ENCODE data around the gene SUN1. TPM values are rescaled to one million over a fixed set of nuclear protein-coding genes. Genes with fewer than 3 reads are reported as not detected.

SUN1 gene
- total RNA-seq, 1 donor from 2014 or later = 132 TPM

DNA sequence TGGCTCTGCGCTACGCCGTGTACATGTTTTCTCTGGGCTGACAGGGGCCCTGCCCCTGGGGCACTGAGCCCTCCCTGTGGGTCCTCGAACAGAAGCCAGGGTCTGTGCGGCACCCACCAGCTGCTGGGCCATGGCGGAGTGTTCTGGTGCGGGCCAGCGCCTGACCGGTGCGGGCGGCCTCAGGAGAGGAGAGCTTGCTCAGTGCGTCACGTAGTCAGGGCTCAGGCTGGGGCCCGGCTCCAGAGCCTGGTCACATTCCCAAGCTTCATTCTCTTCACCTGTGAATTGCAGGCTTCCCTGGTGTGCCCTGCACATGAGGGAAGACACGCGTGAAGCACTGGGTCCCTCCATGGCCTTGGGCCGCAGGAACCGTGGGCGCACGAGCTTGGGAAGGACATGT is 59.5 kb downstream of the SUN1 start:
- DNase-seq (ENCODE audit: low read depth in 2 of 2) = no peak

DNA sequence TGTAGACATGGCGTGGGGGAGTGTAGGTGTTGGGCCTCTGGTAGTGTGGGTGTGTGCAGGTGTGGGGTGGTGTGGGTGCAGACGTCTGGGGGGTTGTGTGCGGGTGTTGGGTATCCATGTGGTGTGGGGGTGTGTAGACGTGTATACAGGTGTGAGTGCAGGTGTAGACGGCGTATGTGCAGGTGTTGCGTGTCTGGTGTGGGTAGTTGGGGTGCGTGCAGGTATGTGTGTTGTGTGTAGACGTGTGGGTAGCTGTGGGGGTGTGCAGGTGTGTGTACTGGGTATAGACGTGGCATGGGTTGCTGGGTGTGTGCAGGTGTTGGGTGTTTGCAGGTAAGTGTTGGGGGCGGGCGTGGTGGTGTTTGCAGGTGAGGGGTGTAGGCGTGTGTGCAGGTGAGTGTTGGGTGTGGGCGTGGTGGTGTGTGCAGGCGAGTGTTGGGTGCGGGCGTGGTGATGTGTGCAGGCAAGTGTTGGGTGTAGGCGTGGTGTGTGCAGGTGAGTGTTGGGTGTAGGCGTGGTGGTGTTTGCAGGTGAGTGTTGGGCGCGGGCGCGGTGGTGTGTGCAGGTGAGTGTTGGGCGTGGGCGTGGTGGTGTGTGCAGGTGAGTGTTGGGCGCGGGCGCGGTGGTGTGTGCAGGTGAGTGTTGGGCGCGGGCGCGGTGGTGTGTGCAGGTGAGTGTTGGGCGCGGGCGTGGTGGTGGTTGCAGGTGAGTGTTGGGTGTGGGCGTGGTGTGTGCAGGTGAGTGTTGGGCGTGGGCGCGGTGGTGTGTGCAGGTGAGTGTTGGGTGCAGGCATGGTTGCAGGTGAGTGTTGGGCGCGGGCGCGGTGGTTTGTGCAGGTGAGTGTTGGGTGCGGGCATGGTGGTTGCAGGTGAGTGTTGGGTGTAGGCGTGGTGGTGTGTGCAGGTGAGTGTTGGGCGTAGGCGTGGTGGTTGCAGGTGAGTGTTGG is 60.6 kb downstream of the SUN1 start:
- no peak for DNase-seq (ENCODE audit: low read depth in 2 of 2)

GRCh38 chr7:893686-894085 is 61.4 kb downstream of the SUN1 start:
- no peak for DNase-seq (ENCODE audit: low read depth in 2 of 2)

DNA sequence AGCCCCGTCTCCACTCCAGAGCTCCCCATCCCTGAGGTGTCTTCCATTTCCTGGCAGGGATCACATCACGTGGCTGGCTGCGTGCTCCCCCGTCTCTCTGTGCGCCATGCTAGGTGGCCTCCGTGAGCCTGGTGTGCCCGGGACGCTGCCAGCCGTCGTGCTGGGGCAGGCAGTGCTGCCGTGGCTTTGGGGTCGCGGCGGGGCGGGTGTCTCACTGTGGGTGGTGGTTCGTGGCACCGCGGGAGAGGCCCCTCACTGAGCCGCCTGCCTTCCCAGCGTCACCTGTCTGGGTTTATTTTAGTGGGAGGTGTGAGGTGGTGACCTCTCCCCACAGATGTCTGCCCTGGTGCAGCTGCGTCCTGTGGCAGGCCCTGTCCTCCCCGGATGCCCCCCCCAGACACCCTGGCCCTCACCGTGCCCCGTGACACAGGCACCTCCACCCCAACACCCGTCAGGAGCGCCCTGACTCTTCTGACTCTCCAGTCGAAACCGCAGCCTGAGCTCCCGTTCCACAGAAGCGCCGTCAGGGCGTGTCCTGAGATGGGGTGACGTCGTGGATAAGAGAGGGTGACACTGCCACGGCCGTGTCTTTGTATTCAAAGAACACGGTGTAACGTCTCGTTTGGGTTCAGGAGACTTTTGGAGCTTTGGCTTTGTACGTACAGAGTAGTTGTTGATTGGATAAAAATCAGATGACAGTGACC is 62.0 kb downstream of the SUN1 start:
- DNase-seq (ENCODE audit: low read depth in 2 of 2) = no peak

DNA sequence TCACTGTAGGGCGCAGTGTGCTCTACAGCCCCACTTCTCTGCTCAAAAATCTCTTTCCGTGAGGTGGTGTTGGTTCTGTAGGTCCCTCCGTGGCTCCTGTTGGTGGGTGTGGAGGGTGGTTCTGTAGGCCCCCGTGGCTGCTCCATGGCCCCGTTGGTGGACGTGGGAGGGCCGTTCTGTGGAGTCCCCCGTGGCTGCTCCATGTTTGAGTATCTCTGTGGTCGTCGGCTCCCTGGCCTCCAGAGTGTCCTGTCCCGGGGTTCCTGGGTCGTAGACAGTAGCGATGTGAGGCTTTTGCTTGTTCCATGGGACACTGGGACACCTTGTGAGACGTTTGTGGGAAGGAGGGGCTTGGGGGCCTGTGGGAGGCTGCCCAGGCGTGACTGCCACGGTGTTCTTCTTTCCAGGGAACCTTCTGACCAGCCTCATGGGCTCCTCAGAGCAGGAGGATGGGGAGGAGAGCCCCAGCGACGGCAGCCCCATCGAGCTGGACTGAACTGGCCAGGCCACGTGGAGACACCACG is 62.7 kb downstream of the SUN1 start:
- no peak for DNase-seq (ENCODE audit: low read depth in 2 of 2)

DNA sequence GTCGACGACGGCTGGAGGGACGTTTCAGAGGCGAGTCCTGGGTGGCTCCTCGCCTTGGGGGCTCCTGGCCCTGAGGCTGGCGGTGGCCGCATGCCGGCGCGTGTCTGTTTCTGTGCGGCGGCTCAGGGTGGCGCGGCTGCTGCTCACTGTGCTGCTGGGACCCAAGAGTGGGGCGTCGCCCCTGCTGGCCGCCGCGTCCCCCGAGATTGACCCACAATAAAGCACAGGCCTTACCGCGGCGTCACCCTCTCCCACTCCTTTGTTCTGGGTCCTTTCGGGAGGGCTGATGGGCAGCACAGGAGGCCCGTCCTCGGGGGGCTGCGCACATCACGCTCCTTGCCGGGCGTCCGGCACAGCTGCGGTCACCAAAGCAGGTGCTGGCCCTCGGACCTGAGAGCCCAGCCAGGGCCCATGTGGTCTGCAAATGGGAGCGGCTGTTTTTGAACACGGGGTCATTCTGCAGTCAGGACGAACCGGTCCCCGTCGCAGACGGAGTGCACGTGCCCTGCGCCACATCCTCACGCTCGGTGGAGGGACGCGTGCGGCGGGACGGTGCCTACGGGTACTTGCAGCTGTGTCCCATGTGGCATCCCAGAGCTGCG is 63.3 kb downstream of the SUN1 start:
- no peak for DNase-seq (ENCODE audit: low read depth in 2 of 2)

- no peak for DNase-seq (ENCODE audit: low read depth in 2 of 2)
These were observed 64.2 kb downstream of the SUN1 start for GRCh38 chr7:896346-897075.

DNA sequence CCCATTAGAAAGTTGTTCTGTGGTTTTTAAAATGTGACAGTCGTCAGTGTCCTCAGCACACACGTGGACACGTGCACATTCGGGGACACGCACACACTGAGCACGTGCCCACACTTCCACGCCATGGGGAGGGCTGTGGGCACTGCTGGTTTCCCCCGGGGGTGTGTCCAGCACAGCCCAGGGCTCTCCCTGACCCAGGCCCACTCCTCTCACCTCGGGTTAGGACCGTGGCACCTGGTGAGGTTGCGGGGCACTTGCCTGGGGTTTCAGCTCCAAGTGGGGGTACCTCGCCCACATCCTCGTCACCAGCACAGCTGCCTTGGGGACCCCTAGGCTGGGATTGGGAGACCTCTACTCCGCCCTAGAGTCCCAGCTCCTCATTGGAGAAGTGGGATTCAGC is 64.8 kb downstream of the SUN1 start:
- DNase-seq (ENCODE audit: low read depth in 2 of 2) = no peak

DNA sequence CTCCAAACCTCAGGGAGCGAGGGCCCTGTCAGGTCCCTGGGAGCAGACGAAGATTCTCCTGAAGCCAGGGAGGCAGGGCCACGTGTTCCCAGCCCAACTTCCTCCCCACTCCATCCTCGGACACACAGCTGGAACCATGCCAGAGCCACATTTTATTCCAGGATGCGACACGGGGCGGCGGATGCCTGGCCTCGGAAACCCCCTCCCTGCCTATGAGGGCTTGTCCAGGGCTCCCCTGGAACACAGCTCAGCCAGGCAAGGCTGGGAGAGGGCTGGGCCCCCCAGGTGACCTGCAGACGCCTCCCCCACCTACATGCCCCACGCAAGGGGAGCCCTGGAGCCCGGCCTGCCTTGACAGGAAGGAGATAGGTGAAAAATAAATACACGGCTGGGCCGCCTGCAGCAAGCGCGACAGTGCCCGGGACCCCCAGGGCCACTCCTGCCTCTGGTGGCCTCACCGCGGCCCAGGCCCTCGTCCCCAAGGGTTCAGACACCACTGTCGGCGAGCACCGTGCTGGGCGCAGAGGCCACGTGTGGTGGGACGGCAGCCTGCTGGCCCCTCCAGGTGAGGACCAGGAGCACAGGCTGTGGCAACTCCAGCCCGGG is 65.6 kb downstream of the SUN1 start:
- DNase-seq (ENCODE audit: low read depth in 2 of 2) = peak; percentile 73 to 77

DNA sequence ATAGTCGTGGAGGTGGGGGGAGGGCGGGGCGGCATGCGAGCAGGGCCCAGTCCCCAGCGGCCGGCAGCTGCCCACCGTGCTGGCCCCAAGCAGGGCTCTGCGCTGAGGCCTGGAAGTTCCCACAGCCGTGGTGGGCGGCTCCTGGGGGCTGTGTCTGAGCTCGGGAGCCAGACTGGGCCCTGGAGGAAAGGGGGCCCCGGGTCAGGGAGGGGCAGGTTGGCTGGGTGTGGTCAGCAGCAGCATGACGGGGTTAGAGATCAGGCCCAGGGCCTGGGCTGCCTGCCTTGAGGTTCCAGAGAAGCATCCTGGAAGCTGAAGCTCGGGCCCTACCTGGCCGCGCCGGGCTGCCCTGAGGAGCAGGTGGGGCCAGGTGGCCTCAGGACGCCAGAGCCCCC is 66.2 kb downstream of the SUN1 start:
- no peak for DNase-seq (ENCODE audit: low read depth in 2 of 2)

- no peak for DNase-seq (ENCODE audit: low read depth in 2 of 2)
These were observed 66.8 kb downstream of the SUN1 start for GRCh38 chr7:898855-899681.

- no peak for DNase-seq (ENCODE audit: low read depth in 2 of 2)
These were observed 67.5 kb downstream of the SUN1 start for GRCh38 chr7:899806-900205.

GRCh38 chr7:900331-901040 is 68.2 kb downstream of the SUN1 start:
- no peak for DNase-seq (ENCODE audit: low read depth in 2 of 2)

- no peak for DNase-seq (ENCODE audit: low read depth in 2 of 2)
These were observed 68.7 kb downstream of the SUN1 start for GRCh38 chr7:901041-901387.

DNA sequence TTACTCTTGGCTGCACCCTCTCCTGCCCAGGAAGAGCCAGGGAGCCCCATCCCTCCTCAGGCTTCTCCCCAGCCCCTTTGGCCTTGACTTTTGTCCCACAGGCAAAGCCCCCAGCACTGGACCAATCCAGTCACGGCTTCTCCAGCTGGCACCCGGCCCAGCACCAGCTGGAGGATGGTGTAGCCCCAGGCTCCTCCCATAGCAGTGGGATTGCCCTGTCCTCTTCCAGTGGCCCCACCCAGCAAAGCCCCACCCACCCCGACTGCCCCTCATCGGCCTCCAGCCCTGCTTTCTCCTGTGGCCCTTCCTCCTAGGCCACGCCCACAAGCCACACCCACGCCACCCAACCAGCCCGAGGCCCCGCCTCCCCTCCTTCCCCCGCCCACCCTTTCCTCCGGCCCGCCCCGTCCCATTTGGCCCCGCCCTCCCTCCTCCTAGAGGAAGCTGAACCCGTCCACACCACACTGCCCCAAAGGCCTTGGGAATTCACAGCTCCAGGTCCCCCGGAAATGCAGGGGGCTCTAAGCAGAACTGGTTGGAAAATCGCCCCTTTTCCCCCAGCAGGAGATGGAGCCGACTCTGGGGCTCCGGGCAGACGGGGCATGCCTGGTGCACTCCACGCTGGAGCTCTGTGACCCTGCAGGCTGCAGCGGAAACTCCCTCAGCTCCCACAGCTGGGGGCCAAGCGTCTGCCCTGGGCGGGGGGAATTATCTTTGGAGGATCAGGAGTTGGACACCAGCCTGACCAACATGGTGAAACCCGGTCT is 69.3 kb downstream of the SUN1 start:
- peak; percentile 21 to 80 for DNase-seq (ENCODE audit: low read depth in 2 of 2)

GRCh38 chr7:902996-903395 is 70.7 kb downstream of the SUN1 start:
- DNase-seq (ENCODE audit: low read depth in 2 of 2) = no peak

DNA sequence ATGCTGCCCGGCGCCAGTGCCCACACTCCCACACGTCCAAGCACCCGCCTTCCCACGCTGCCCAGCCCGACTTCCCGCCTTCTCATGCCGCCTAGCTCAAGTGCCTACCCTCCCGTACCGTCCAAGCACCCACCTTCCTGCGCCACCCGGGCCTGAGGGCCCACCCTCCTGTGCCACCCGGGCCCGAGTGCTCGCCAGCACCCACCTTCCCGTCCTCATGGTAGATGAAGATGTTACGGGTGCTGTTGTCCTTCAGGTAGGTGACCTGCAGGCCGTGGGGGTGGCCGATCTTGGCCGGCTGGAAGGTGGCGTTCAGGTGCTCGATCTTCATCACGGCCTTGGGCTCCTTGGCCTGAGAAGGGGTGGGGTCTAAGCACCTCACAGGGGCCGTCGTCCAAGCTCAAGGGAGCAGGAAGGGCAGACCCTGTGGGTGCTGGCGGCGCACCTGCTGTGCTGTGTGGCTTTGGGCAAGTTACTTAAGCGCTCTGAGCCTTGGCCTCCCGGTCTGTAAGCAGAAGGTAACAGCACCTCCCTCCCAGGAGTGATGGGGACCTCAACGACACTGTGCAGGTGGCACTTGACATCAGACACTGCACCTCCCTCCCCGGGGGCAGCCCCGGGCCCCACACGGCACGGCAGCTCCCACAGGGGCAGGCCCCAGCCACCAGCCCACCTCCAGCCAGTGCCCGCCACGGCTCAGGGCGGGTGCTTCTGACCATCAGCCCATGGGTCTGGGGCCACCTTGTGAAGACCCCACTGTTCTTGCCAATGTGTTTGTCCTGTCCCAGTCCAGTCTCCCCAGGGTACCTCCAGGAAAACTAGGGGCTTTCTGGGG is 71.9 kb downstream of the SUN1 start:
- no peak for DNase-seq (ENCODE audit: low read depth in 2 of 2)

- DNase-seq (ENCODE audit: low read depth in 2 of 2) = no peak
These were observed 72.6 kb downstream of the SUN1 start for GRCh38 chr7:904847-905246.
